Stimulated activated CD4-positive, alpha-beta T cell treated with anti-CD3 and anti-CD28 coated beads, Interleukin-12 subunit alpha, Interleukin-12 subunit beta, amount 100 ng/mL, for 4 hours (primary cell): ENCODE measurements around the gene ARHGEF7.
"Not testable (repeated sequence)": the region's sequence is repeated elsewhere in the genome, so short reads cannot be mapped to it uniquely, and the experiment has no call there.

ENCODE experiments used
- DNase-seq: peaks from one replicate; pipeline ENCODE4 v3.0.0-alpha.2; 2020

ARHGEF7 gene

DNA sequence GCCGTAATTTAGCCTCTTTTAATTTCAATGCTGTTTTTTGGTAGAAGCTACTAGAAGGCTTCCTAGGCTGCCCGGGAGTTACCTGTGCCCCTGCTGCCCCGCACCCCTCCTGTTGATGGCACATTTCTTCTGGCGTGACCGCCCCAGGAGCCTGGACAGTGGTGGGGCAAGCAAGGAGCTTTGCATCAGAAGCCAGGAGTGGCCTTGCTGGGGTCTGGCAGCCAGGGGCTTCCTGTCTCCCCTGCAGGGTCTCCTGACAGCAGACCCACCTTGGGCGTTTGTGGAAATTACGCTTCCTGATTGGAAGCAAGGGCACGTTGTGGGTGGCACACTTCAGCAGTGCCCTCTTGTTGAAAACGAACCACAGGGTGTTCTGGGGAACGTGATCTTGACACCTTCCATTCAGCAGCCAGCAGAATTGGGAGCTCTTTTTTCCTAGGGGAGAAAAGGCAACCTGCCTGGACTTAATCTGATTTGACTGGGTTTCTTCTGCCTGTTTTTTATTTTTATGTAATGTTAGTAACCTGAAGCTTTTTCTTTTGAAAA, 115.3 kb downstream of the ARHGEF7 start:
- no peak for DNase-seq

- no peak for DNase-seq
Measured at GRCh38 chr13:111232191-111232590, 117.1 kb downstream of the ARHGEF7 start.

GRCh38 chr13:111233080-111233479, 118.0 kb downstream of the ARHGEF7 start:
- DNase-seq, result no peak

DNA sequence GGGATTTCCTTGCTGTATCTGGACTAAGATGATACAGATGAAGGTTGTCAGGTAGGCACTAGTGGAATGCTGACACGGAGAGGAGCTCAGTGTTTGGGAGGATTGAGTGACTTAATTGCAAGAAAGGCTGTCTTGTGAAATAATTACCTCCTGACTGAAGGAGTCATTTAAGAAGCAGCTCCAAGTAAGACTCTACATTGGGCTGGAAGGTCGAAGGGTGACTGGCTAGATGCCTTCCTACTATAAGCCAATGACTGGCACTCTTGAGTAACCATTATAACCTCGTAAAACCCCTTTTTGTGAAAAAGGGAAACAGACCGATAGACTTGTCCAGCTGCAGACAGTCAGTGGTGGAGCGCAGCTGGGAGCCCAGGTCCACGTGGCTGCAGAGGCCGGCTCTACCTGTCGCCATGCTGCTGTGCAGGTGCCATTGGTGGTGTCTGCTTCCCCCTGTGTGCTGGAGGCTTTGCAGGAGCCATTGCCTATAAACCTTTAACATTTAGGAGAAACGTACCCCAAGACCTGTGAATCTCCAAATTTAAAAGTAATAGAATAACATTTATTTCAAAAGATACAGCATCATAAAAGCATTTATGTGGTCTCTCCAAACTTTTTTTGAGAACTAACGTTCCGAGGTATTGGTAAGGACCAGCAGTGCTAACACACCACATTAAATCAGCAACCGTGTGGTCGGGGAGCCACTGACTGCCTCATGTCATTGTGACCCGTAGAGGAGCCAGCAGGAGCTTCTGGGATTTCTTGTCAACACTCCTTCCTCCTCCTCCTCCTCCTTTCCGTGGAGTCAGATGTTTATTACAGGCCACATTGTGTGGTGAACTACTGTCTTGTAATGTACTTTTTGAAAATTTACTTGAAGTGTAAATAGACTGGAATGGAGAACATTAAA, 124.9 kb downstream of the ARHGEF7 start:
- DNase-seq, result no peak

GRCh38 chr13:111241006-111241755, 126.1 kb downstream of the ARHGEF7 start:
- DNase-seq, result no peak

- DNase-seq, result no peak
Measured at GRCh38 chr13:111241862-111242261, 126.8 kb downstream of the ARHGEF7 start.

DNA sequence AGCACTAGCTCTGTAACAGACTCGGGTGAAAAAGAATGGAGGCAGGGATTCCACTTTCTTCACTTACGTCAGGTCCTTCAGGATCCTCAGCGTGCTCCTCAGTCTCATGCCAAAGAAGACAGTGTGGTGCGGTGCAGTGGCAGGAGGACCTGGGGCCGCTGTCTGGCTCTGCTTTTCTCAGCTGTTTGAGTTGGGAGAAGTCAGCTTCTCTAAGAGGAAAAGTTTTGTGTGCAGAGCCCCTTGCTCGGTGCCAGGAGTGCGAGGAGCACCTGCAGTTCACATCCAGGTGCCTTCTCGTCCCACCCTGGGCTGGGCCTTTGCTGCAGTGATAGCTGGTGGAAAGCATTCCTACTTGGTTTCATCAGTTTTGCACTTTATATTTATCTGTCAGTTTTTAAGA, 127.5 kb downstream of the ARHGEF7 start:
- no peak for DNase-seq

- DNase-seq, result no peak
Measured at GRCh38 chr13:111243981-111244380, 128.9 kb downstream of the ARHGEF7 start.

- DNase-seq, result no peak
Measured at GRCh38 chr13:111245576-111246384, 130.7 kb downstream of the ARHGEF7 start.

DNA sequence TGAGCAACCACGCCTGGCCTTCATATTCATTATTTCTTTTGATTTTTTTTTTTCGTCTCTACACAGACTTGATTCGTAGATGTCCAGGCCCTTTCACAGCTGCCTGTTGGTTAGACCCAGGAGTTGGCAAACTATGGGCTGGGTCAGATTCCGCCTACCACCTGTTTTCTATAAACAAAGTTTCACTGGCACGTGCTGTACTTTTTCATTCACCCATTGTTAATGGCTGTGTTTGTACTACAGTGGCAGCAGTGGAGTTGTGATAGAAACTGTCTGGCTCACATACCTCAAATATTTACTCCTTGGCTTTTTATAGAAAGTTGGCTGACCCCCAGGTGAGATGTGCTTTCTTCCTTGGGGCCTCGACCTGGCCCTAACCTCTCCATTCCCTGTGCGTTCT, 132.4 kb downstream of the ARHGEF7 start:
- DNase-seq, result no peak

DNA sequence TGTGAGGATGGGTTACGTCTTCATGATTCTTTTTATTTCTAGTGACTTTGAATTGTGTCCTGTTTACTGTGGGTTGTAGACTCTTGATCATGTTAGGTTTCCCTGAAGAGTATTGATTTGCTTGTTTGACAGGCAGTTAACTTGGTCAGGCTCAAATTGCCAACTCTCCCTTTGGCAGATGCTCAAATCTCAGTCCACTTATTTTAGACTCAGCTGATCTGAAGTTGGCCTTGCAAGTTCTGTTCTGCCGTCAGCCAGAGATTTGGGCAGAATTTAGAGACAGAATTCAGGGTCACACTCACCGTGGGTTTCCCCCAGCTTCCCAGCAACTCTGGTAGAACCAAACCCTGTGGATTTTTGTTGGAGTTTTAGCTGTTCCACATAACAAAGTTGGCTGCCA, 133.7 kb downstream of the ARHGEF7 start:
- DNase-seq, result no peak

DNA sequence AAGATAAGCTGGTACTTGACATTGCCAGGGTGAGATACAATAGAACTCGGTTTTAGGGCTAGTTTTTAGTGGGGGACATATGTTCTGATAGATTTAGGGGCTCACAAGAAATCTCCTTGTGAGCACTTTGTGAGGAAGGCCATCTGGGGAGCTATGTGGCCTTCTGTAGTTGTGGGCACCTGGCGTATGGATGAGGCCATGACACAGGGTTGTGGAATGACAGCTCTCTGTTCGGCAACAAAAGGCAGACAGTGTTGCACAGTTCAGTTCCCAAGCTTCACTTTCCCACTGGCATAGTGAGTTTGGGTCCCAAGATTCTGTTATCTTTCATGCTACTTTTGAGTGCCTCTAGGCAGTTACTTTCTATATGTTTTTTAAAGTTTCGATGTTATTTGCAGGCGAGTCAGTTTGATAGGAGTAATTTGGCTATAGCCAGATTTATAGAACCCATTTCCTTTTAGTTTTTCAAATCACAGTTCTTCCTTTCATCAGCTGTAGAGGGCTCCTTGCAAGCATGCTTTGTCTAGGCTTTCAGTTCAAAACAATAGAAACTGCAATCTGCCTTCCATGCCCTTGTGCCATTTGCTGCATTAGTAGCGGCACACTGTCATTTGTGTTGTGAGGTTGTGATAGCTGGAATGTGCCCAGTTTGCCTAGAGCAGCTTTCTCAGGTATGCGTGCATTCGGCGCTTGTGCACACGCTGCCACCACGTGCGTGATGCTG, 134.7 kb downstream of the ARHGEF7 start:
- DNase-seq, result no peak

GRCh38 chr13:111251646-111252445, 136.7 kb downstream of the ARHGEF7 start:
- no peak for DNase-seq

DNA sequence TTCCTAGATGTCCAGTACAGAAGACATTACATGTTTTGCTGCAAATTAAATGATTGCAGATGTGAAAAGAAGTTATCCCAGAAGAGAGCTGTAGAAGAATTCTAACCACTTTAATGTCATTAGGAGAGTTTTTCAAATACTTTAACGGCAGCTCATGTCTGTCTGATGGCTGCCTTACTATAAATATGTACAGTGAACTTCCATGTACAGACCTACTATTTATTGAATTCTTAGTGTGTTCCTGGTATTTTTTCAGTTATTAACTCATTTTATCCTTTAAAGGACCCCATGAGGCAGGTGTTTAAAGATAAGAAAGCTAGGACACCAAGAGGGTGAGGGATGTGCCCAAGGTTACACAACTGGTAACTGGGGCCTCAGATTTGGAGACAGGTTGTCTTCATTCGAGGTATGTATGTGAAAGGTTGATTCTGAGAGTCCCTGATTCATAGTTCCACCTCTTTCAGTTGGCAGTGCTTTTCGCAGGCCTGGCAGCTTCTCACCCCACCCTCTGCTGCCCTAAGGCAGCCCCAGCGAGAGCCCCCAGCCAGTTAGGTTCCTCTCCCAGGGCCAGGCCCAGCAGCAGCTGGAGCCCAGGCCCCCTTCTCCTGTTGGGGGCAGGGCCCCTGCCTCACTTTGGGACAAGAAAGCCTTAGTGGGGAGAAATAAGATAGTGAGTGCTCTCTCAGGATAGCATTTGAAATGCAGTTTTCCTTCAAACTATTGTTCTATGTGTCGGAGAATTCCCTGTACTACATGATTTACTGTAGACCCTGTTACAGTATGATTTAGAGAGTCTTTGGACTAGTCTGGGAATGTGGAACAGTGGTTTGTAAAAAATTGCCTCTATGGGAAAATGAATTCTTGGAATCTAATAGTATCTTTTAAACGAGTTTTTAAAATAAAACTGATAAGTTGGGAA, 137.6 kb downstream of the ARHGEF7 start:
- DNase-seq, result no peak

DNA sequence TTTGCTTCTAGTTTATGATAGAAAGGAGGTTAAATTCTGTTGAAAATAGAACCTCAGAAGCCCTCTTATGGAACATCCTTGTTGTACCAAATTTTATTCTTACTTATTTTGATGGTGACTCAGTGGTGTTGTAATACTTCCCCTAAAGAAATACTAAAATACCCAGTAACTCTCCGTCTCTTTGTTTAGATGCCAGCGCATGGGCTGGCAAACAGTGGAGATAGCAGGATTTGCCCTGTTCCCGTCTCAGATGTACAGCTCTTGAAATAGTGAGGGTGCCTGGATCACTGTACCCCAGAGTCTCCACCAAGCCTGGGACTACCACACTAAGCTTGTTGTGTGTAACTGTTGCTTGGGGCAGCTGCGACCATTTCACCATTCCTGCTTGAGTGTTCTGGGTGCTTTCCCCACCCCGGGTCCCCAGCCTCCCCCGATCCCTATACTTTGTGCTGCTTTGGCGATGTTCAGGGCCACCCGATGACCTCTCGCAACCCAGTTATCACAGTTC, 138.3 kb downstream of the ARHGEF7 start:
- DNase-seq, result no peak

DNA sequence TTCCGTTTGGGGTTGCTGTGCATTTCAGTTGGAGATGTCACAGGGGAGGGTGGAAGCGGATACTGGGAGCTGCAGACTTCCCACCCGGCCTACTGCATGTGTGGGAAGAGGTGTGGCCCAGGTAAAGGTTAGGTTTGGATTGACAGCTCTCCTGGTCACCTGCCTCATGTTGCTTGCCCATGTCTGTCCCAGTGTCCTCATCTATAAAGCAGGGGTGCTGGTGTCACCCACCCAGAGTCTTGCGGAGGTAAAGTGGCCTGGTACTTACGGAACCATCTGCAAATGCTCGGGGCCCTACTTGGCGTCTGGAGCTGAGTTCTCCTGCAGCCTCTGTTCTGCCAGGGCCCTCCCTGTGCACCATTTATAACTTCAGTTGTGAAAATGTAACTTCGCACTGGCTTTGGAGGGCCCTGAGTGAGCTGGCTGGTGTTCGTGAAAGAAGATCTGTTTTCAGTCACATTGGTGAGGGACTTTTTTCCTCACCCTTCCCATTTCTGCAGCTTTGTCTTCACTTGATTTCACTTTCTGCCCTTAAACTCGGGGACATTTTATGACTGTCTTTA, 140.2 kb downstream of the ARHGEF7 start:
- no peak for DNase-seq

- DNase-seq, result no peak
Measured at GRCh38 chr13:111256458-111256857, 141.3 kb downstream of the ARHGEF7 start.

GRCh38 chr13:111256946-111257345, 141.8 kb downstream of the ARHGEF7 start:
- no peak for DNase-seq

GRCh38 chr13:111257899-111258298, 142.8 kb downstream of the ARHGEF7 start:
- not testable (repeated sequence) for DNase-seq

DNA sequence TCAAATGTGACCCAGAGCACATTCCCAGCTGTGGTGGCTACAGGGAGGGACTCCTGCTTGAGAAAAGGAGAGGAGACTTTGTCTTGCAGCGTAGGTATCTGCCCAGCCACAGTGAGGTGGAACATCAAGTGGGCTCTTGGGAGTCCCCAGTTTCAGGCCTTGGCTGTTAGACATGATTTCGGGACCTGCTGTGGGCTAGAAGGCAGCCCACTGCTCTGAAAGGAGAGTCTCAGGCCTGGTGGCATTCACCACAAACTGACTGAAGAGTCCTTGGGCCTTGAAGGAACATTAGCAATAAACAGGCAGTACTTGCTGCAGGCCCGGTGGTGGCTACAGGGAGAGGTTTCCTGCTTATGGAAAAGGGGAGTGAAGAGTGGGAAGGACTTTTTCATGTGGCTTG, 143.5 kb downstream of the ARHGEF7 start:
- DNase-seq, result no peak
